HepG2 (cell line): ENCODE results near the gene RTP3. TPM values are rescaled to one million over a fixed set of nuclear protein-coding genes. Genes with fewer than 3 reads are reported as not detected.

Experiments
- ATAC-seq: fragments of 200-7000 bp; cut with Tn5 transposase; 3 replicates; pipeline ENCODE4 v1.9.1; 2020; ENCODE audit warnings: mild to moderate bottlenecking, moderate library complexity
- BruUV-seq: library from RNA; stranded (reverse); fragments of 400-500 nt; replicated peaks from 2 replicates; lab custom pipeline; 2021; lab: Mats Ljungman, UMichigan
- CTCF ChIA-PET: fragments of 300-600 bp; formaldehyde crosslinking; extraction: SDS; loops from one replicate; lab custom pipeline; 2021; ENCODE audit warnings: low total read pairs, inconsistent platforms, low intra/inter-chr PET ratio; lab: Yijun Ruan, JAX
- POLR2A ChIA-PET: fragments of 350-600 bp; sonication (Branson Sonifier 250); formaldehyde crosslinking; loops from one replicate; lab custom pipeline; 2020; ENCODE audit warnings: antibody characterized with exemption, inconsistent platforms; lab: Yijun Ruan, JAX
- DNase-seq: peaks from one replicate; pipeline ENCODE4 v3.0.0-alpha.2; 2015; ENCODE audit warnings: low spot score
- FAIRE-seq: peaks from 3 replicates; lab custom pipeline; 2011; peaks lifted over from hg19 to GRCh38; lab: Jason Lieb, UNC
- H2AFZ ChIP-seq: one replicate; pipeline ENCODE4 v1.6.1; 2011; ENCODE audit warnings: low read length, inconsistent platforms
- H3K27ac ChIP-seq: fragments of 300-600 bp; 3 replicates; pipeline ENCODE4 v1.8.0; 2011; ENCODE audit warnings: mixed run types, mild to moderate bottlenecking, mixed read lengths, low read length, inconsistent platforms; ENCODE audit not compliant: insufficient read depth; ENCODE audit errors: extremely low read length
- H3K27me3 ChIP-seq, 2 experiments: fragments of 200-600 bp in 1 of 2; 2 replicates in 1 of 2; 3 replicates in 1 of 2; pipeline versions ENCODE4 v1.6.0 to v1.8.0; 2011; ENCODE audit warnings: low read length in 2 of 2, mild to moderate bottlenecking in 2 of 2, moderate library complexity in 2 of 2, inconsistent platforms in 1 of 2; ENCODE audit not compliant: insufficient read depth in 2 of 2, control insufficient read depth in 1 of 2
- H3K36me3 ChIP-seq, 2 experiments: fragments of 200-600 bp in 1 of 2; replicated peaks in 1 of 2; 2 replicates in 1 of 2; 3 replicates in 1 of 2; pipeline versions ENCODE4 v1.5.1 to v1.8.0; 2011; ENCODE audit warnings: low read length in 2 of 2, inconsistent platforms in 1 of 2; ENCODE audit not compliant: insufficient read depth in 2 of 2, control insufficient read depth in 1 of 2
- H3K4me1 ChIP-seq: 2 replicates; pipeline ENCODE4 v1.5.1; 2012; ENCODE audit warnings: low read length, inconsistent platforms; ENCODE audit not compliant: insufficient read depth
- H3K4me2 ChIP-seq: 2 replicates; pipeline ENCODE4 v1.6.0; 2011; ENCODE audit warnings: low read depth, low read length, inconsistent platforms
- H3K4me3 ChIP-seq, 3 experiments: fragments of 200-600 bp in 1 of 3; sonication (generic), shearing (Covaris generic) in 1 of 3; replicated peaks in 1 of 3; 2 replicates each; pipeline ENCODE4 v1.5.1; 2011 to 2016; ENCODE audit warnings: low read length in 3 of 3, inconsistent platforms in 2 of 3, low read depth in 2 of 3, mild to moderate bottlenecking in 2 of 3, control low read depth in 1 of 3, mixed read lengths in 1 of 3; ENCODE audit not compliant: insufficient read depth in 1 of 3
- H3K79me2 ChIP-seq: one replicate; pipeline ENCODE4 v1.6.1; 2011; ENCODE audit warnings: low read length, inconsistent platforms; ENCODE audit not compliant: insufficient read depth
- H3K9ac ChIP-seq: 2 replicates; pipeline ENCODE4 v1.6.0; 2011; ENCODE audit warnings: mild to moderate bottlenecking, low read depth, low read length, inconsistent platforms; ENCODE audit not compliant: insufficient read depth
- H3K9me3 ChIP-seq: 2 replicates; pipeline ENCODE4 v1.5.1; 2012; ENCODE audit warnings: mild to moderate bottlenecking, low read length
- H4K20me1 ChIP-seq: 2 replicates; pipeline ENCODE4 v1.6.0; 2011; ENCODE audit warnings: inconsistent platforms, mild to moderate bottlenecking, low read length, moderate library complexity; ENCODE audit not compliant: insufficient read depth
- ATAD3A ChIP-seq: sonication (generic); formaldehyde crosslinking; IDR thresholded peaks from 2 replicates; pipeline ENCODE4 v1.4.0; 2020; ENCODE audit warnings: missing genetic modification reagents
- KDM2A ChIP-seq: sonication (generic); formaldehyde crosslinking; IDR thresholded peaks from 2 replicates; pipeline ENCODE4 v1.4.0; 2020; ENCODE audit warnings: low read depth, missing genetic modification reagents, borderline replicate concordance
- MAFG ChIP-seq: sonication (generic); formaldehyde crosslinking; IDR thresholded peaks from 2 replicates; pipeline ENCODE4 v1.5.1; 2020; ENCODE audit warnings: mild to moderate bottlenecking, missing genetic modification reagents
- MYNN ChIP-seq: sonication (generic); formaldehyde crosslinking; IDR thresholded peaks from 2 replicates; pipeline ENCODE4 v1.4.0; 2020; ENCODE audit warnings: mild to moderate bottlenecking, low read depth, missing genetic modification reagents
- SCMH1 ChIP-seq: sonication (generic); formaldehyde crosslinking; IDR thresholded peaks from 2 replicates; pipeline ENCODE4 v1.9.0; 2021; ENCODE audit warnings: missing genetic modification reagents, mild to moderate bottlenecking, borderline replicate concordance
- SKI ChIP-seq: fragments of 450-650 bp; IDR thresholded peaks from one replicate; pipeline ENCODE4 v1.6.1; 2018; ENCODE audit warnings: mild to moderate bottlenecking; ENCODE audit not compliant: partially characterized antibody
- SMARCE1 ChIP-seq: fragments of 450-650 bp; IDR thresholded peaks from 2 replicates; pipeline ENCODE4 v1.6.1; 2017; ENCODE audit warnings: borderline replicate concordance
- THAP11 ChIP-seq: IDR thresholded peaks from 2 replicates; pipeline ENCODE4 v1.6.1; 2016; ENCODE audit warnings: missing biosample characterization, missing genetic modification reagents
- TOE1 ChIP-seq: sonication (generic); formaldehyde crosslinking; IDR thresholded peaks from 2 replicates; pipeline ENCODE4 v1.4.0; 2020; ENCODE audit warnings: mild to moderate bottlenecking, missing genetic modification reagents
- ZBTB3 ChIP-seq: sonication (generic); formaldehyde crosslinking; IDR thresholded peaks from 2 replicates; pipeline ENCODE4 v1.4.0; 2020; ENCODE audit warnings: low read depth, mild to moderate bottlenecking, moderate library complexity, missing genetic modification reagents, borderline replicate concordance
- ZNF570 ChIP-seq: sonication (generic); formaldehyde crosslinking; IDR thresholded peaks from 2 replicates; pipeline ENCODE4 v1.4.0; 2020; ENCODE audit warnings: mild to moderate bottlenecking, missing genetic modification reagents, borderline replicate concordance
- ZNF775 ChIP-seq: sonication (generic); formaldehyde crosslinking; IDR thresholded peaks from 2 replicates; pipeline ENCODE4 v1.4.0; 2020; ENCODE audit warnings: missing genetic modification reagents, mild to moderate bottlenecking, moderate library complexity, borderline replicate concordance
- WGBS: methylation state at CpG from one replicate; pipeline ENCODE4 v1.1.6; 2017; ENCODE audit warnings: low lambda C conversion rate; 5-methylcytosine and 5-hydroxymethylcytosine counted together
- in situ Hi-C: cut with HindIII; loops from 2 replicates; pipeline ENCODE4 v1.10.0; 2017; ENCODE audit warnings: low pct_unique_long_range_greater_than_20kb; ENCODE audit not compliant: extremely low pct_ligation_motif_present
- intact Hi-C: fragments of 100-400 bp; cut with micrococcal nuclease; formaldehyde crosslinking; loops from one replicate; pipeline ENCODE4 v1.10.0; 2022; ENCODE audit not compliant: unreplicated experiment
- polyA plus RNA-seq, 8 experiments: library from polyadenylated mRNA; depleted of rRNA in 3 of 8; stranded (reverse) in 7 of 8; unstranded in 1 of 8; fragments of >200 nt; fragmentation: Illumina TruSeq in 4 of 8; extraction: Trizol in 4 of 8; gene quantifications; 2 replicates each; pipeline versions ENCODE4 v1.2.1 to v1.2.3, GENCODE V29; 2011 to 2016; ENCODE audit warnings: low read depth in 4 of 8, missing spikeins in 1 of 8, mixed read lengths in 1 of 8; ENCODE audit not compliant: insufficient read depth in 1 of 8
- total RNA-seq, 5 experiments: library from RNA; depleted of rRNA; stranded (reverse); fragments of >200 nt; fragmentation: Illumina TruSeq; extraction: Trizol; gene quantifications; 2 replicates each; pipeline ENCODE4 v1.2.3, GENCODE V29; 2016; ENCODE audit warnings: low read depth in 1 of 5
- TF ChIP-seq, protein P1 (sequence below): IDR thresholded peaks from 2 replicates; pipeline ENCODE4 v1.6.1; 2016; ENCODE audit warnings: low read depth, borderline replicate concordance
- TF ChIP-seq, protein P2 (sequence below): sonication (generic); formaldehyde crosslinking; conservative IDR thresholded peaks from 2 replicates; pipeline ENCODE4 v1.8.0; 2022; ENCODE audit warnings: mild to moderate bottlenecking, moderate library complexity, missing genetic modification reagents

The RTP3 gene
- total and polyA plus RNA-seq, 2 of the 13 experiments (the other 11 are each of a cell fraction or from before 2014, with no cell fraction given): 0.09 TPM; not detected in 1

DNA sequence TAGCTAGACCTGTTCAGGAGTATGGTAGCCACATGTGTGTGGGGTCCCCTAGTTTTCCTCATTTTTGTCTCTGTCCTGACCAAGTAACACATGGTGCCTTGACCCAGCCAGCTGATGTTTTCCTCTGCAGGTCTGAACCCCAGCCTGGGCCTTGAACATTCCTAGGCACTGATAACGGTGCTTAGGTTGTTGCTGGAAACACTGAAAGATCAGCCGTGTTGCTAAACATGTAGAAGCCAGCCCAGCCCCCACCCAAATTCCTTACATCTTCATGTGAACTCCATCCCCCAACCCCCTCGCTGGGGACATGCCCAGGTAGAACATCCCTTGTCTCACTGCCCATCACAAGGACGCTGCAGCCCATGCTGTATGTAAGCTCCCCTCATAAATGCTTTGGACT is 18.7 kb downstream of the RTP3 start:
- Histone ChIP-seq H3K27me3 (no peaks in the 10 kb centered on the region; a peak in 1 of 5 replicates), H2AFZ (no peak overlapping the region), H3K79me2 (no peaks in the 10 kb centered on the region), H3K9ac (no peak overlapping the region), H3K9me3 (no peaks in the 10 kb centered on the region), H3K36me3 (no peaks in the 10 kb centered on the region), H3K4me2 (no peak overlapping the region), H3K27ac (no peak overlapping the region), H3K4me3 (no peak overlapping the region), H3K4me1 (no peaks in the 10 kb centered on the region), H4K20me1 (no peaks in the 10 kb centered on the region)
- DNase-seq (no peak), ATAC-seq (no peak), FAIRE-seq (no peak)
- BruUV-seq: no TSS peak
- 57% methylated on average over 2 of the region's 4 CpGs for WGBS
- ChIA-PET CTCF (no interaction called here), POLR2A (no interaction called here)
- TF ChIP-seq TOE1 (CRISPR knock-in tag): no peak
- TF ChIP-seq ZNF775: no peak
- TF ChIP-seq SKI: no peak
- TF ChIP-seq MAFG (CRISPR knock-in tag): no peak
- no peak for TF ChIP-seq KDM2A (CRISPR knock-in tag)
- TF ChIP-seq SCMH1 (CRISPR knock-in tag): no peak
- TF ChIP-seq ATAD3A (CRISPR knock-in tag): no peak
- in situ Hi-C loops: no loop called here
- intact Hi-C loops: no loop called here

DNA sequence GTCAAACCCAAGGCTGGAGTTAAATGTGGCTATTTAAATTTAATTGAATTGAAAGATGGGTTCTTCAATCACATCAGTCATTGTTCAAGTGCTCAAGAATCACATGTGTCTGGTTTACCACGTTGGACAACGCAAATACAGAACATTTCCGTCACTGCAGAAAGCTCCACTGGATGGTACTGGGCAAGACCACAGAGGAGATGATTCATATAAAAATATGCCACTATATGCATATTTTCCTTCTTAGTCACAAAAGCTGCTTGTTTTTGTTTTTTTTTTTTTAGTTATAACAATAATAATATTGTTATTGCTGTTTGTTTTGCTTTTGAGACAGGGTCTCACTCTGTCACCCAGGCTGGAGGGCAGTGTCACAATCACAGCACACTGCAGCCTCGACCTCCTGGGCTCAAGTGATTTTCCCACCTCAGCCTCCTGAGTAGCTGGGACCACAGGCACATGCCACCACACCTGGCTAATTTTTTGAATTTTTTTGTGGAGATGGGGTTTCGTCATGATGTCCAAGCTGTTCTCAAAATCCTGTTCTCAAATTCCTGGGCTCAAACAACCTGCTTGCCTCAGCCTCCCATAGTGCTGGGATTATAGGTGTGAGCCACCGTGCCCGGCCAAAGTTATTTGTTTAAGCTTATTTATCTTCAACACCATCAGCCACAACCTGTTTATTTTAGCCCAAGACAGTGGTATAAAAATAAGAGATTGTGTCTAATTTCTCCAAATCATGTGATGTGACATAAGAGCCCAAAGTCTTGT is 19.4 kb downstream of the RTP3 start:
- WGBS: 22% methylated on average over 7 of the region's 7 CpGs
- no peak for DNase-seq
- H2AFZ ChIP-seq: no peak overlapping the region

More for the DNA sequence above, 19.4 kb downstream of the RTP3 start:
- no peak for ATAC-seq
- H3K79me2 ChIP-seq: no peaks in the 10 kb centered on the region
- H3K4me2 ChIP-seq: no peak overlapping the region
- in situ Hi-C loops: no loop called here
- H3K27me3 ChIP-seq: no peaks in the 10 kb centered on the region; a peak in 1 of 5 replicates
- H3K36me3 ChIP-seq: no peaks in the 10 kb centered on the region
- CTCF ChIA-PET: no interaction called here
- no peaks in the 10 kb centered on the region for H3K9me3 ChIP-seq
- no peaks in the 10 kb centered on the region for H3K4me1 ChIP-seq
- H3K9ac ChIP-seq: no peak overlapping the region
- intact Hi-C loops: no loop called here
- TF ChIP-seq, protein P1, sequence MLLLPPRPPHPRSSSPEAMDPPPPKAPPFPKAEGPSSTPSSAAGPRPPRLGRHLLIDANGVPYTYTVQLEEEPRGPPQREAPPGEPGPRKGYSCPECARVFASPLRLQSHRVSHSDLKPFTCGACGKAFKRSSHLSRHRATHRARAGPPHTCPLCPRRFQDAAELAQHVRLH (CRISPR knock-in tag): no peak
- TF ChIP-seq ZNF570 (no peak), MYNN (CRISPR knock-in tag) (no peak), SMARCE1 (no peak), ZBTB3 (no peak), THAP11 (CRISPR knock-in tag) (no peak)
- TF ChIP-seq, protein P2, sequence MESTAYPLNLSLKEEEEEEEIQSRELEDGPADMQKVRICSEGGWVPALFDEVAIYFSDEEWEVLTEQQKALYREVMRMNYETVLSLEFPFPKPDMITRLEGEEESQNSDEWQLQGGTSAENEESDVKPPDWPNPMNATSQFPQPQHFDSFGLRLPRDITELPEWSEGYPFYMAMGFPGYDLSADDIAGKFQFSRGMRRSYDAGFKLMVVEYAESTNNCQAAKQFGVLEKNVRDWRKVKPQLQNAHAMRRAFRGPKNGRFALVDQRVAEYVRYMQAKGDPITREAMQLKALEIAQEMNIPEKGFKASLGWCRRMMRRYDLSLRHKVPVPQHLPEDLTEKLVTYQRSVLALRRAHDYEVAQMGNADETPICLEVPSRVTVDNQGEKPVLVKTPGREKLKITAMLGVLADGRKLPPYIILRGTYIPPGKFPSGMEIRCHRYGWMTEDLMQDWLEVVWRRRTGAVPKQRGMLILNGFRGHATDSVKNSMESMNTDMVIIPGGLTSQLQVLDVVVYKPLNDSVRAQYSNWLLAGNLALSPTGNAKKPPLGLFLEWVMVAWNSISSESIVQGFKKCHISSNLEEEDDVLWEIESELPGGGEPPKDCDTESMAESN (CRISPR knock-in tag): no peak
- TF ChIP-seq, all 625 proteins: peak for 0
- no peaks in the 10 kb centered on the region for H4K20me1 ChIP-seq
- no peak overlapping the region for H3K27ac ChIP-seq
- FAIRE-seq: no peak
- no peak overlapping the region for H3K4me3 ChIP-seq
- POLR2A ChIA-PET: no interaction called here
- BruUV-seq: no TSS peak
